Germinal center (tissue), 1 donor: Measurements from ENCODE around the gene DMD.
"Not testable (repeated sequence)": the region's sequence is repeated elsewhere in the genome, so short reads cannot be mapped to it uniquely, and the experiment has no call there.

Experiments
- DNase-seq: peaks from one replicate; pipeline ENCODE4 v3.0.0; 2012; ENCODE audit warnings: mixed read lengths, low spot score

Gene DMD

DNA sequence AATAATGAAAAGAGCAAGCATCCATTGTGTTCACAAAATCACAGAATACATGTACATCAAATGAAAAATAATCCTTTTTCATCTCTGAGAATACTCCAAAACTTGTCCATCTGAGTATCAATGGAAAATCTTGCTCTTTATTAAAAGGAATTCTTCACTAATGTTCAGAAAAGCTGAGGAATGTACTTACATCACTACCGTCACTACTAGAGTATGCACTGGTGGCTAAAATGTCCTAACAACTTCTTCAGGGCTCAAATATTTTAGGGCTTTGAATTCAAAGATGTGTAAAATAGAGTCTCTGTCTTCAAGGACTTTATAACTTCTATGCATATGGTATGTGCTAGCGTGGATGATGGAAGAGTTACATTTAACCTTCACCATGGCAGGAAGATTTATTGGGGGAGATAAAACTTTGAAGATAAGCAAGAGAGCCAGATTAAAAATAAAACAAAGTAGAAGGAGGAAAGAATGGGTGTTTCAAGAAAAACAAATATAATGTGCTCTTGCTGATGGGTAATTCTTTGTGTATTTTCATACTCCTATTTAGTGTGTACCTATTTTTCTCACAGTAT is 55.1 kb downstream of the DMD start:
- DNase-seq: no peak

DNA sequence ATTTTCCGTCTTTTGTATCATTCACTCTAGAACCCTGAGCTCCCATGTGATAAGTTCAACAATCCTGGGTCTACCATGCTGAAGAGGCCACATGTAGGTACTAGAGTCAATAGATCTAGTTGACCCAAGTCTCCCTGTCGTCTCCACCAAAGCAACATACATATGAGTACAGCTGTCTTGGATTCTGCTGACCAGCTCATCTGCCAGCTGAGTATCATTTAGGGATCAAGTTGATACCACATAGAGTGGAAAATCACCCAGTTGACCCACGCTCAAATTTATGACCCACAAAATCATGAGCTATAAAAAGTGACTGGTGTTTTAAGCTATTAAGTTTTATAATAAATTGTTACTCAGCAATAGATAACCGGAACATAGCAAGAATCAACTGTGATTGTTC is 61.8 kb downstream of the DMD start:
- no peak for DNase-seq

DNA sequence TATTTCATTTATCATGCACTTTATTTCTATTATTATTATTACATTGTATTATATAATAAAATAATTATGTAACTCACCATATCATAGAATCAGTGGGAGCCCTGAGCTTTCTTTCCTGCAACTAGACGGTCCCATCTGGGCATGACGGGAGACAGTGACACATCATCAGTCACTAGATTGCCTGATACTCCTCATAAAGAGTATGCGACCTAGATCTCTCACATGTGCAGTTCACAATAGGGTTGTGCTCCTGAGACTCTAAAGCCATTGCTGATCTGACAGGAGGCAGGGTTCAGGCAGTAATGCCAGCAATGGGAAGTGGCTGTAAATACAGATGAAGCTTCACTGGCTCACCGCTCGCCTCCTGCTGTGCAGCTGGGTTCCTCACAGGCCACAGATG is 62.3 kb downstream of the DMD start:
- DNase-seq: no peak

DNA sequence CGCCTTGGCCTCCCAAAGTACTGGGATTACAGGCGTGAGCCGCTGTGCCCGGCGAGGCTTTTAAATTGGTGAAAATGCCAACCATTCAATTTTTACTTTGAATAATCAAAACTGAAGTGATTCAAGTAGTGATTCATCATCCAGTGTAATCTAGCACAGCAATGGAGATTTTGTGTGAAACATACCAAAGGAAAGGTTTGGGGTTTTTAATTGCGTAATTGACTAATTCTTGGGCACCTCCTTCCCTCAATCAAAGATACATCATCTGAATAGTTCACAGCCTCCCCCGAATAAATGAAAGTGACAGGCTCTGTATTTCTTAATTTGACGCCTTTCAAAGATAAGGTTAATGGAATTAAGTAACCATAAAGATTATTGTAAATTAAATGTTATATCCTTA is 69.0 kb downstream of the DMD start:
- DNase-seq: no peak

DNA sequence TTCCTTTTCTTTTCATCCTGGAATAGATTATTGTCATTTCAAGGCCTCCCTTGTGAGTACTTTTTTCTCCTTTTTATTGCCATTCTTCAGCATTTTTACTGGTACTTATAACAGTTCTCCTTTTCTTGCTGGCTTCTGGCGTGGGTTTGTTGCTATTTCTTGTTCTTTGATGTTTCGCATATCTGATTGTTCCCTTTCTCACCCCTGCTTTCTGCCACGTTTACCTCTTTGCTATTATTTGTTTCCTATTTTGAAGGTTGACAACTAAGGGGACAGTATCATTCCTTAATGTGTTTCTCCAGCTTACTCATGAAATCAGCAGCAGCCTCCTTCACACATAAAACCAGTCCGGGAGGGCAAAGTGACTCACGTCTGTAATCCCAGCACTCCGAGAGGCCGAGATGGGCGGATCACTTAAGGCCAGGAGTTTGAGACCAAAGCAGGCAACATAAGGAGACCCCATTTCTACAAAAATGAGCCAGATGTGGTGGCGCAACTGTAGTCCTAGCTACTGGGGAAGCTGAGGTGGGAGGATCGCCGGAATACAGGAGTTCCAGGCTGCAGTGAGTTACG is 72.6 kb downstream of the DMD start:
- DNase-seq: no peak

- no peak for DNase-seq
These were observed 77.2 kb downstream of the DMD start for GRCh38 chrX:33134164-33134563.

- DNase-seq: no peak
These were observed 78.0 kb downstream of the DMD start for GRCh38 chrX:33133320-33133719.

GRCh38 chrX:33132569-33132968 is 78.8 kb downstream of the DMD start:
- no peak for DNase-seq

GRCh38 chrX:33129607-33130006 is 81.7 kb downstream of the DMD start:
- DNase-seq: no peak

- DNase-seq: no peak
These were observed 83.1 kb downstream of the DMD start for GRCh38 chrX:33128048-33128805.

DNA sequence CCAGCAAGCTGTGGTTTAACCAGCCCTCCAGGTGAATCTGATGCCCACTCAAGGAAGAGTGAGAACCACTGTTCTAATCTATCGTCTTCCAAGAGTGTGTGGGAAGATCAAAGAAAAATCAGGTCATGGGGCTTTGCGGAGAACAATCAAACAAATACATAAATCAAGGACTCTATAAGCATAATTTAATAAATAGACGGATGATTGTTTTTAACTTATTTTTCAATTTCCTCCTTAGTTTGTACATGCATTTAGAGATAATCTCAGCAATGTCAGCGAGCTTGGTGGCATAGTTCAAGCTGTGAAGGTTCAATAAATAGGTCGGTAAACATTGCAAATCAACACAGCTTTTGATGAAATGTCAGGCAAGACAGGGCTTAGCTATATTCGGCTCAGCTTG is 84.9 kb downstream of the DMD start:
- DNase-seq: no peak

DNA sequence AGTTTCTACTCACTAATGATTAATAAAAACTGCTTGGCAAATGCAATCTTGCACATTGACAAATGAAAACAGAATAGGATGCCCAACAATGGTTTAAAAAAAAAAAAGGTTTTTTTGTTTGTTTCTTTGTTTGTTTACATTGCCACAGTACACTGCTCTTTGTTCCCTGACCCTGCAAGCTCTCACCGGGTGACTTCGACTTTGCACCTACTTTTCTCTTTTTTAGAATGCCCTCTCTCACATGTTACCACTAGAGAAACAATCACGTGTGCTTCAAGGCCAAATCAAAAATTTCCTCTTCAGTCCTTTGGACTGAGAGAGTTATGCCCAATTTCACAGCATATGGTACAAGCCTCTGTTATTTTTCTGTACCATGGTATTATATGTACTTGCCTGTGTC is 101.5 kb downstream of the DMD start:
- no peak for DNase-seq

- no peak for DNase-seq
These were observed 104.6 kb downstream of the DMD start for GRCh38 chrX:33106737-33107136.

GRCh38 chrX:33095079-33095478 is 116.3 kb downstream of the DMD start:
- no peak for DNase-seq

DNA sequence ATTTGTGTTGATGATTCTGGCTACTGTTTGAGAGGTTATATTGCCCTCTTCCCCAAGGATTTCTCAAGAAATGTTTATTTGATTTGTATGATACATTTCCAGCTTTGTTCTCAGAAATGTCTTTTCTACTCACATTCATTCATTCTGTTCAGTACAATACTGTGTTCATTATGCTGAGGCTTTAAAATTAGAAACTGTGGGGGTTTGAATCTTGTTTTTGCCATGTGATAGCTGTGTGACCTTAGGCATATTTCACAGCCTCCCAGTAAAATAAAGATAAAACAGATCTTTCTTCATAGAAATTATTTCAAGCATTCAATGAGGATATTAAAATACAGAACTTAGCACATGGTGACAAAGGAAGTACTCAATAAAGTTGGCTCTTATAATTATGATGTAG is 123.9 kb downstream of the DMD start:
- DNase-seq: no peak

DNA sequence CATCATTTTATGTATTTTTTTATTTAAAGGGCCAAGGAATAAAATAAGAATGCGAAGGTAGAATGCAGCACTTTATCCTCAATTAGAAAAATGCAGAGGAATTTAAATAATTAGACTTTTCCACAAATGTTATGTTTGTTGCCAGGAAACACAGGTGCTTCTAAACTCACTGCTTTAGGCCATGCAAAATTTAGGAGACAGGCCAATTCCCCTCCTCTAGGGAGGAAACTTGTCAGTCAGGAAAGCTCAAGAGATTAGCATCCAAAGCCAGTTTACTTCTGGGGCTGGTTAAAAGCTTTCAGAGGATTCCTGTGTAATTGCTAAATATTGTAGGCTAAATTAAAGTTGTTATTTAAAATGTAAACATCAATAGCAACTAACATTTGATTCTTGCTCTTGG is 124.5 kb downstream of the DMD start:
- no peak for DNase-seq

GRCh38 chrX:33082371-33082770 is 129.0 kb downstream of the DMD start:
- no peak for DNase-seq

DNA sequence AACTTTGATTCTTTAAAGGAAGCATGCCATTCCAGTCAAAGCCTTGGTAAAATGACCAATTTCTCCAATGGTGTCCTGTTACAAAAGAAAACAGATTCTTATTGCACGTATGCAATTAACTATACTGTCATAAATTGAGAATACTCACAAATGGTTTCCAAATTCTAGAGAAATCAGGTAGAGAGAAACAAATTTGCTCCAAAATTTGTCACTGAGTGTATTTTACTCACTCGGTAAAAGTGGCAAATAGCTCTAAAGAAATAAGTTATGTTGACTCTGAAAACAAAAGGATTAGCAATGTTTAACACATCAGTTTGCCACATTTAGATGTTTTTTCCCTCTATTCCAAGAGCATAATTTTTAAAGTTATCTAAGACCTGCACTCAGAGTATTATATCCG is 133.1 kb downstream of the DMD start:
- no peak for DNase-seq

DNA sequence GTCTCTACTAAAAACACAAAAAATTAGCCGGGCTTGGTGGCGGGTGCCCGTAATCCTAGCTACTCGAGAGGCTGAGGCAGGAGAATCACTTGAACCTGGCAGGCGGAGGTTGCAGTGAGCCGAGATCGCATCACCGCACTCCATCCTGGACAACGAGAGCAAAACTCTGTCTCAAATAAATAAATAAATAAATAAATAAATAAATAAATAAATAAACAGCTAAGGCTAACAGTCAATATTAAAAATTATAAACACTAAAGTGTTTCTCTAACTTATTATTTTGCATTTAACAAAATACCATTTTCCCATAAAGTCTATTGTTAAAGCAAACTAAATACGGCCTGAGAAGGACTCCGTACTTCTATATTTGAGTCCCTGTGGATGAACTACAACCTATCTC is 137.7 kb downstream of the DMD start:
- not testable (repeated sequence) for DNase-seq

DNA sequence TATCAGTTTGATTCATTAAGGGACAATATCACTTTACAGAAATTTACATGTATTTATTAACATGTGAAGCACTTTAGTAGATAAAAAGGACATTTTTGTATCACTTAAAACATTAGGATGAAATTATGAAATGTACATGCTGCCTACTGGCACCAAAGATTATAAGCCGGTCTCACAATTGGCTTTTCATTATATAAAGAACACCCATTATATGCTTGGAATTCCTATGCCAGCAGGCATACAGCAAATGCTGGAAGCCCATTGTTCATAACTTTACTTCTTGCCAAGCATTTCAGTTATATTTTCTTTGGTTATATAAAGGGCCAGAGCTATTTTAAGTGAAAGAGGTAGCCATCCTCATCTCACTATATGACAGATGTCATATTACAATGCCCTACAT is 145.9 kb downstream of the DMD start:
- no peak for DNase-seq

GRCh38 chrX:33062041-33062440 is 149.3 kb downstream of the DMD start:
- no peak for DNase-seq

GRCh38 chrX:33053001-33053400 is 158.3 kb downstream of the DMD start:
- no peak for DNase-seq

GRCh38 chrX:33045882-33046281 is 165.5 kb downstream of the DMD start:
- DNase-seq: no peak

- DNase-seq: no peak
These were observed 166.1 kb downstream of the DMD start for GRCh38 chrX:33045245-33045644.
